ENCODE data around the gene PPARD.

DNA sequence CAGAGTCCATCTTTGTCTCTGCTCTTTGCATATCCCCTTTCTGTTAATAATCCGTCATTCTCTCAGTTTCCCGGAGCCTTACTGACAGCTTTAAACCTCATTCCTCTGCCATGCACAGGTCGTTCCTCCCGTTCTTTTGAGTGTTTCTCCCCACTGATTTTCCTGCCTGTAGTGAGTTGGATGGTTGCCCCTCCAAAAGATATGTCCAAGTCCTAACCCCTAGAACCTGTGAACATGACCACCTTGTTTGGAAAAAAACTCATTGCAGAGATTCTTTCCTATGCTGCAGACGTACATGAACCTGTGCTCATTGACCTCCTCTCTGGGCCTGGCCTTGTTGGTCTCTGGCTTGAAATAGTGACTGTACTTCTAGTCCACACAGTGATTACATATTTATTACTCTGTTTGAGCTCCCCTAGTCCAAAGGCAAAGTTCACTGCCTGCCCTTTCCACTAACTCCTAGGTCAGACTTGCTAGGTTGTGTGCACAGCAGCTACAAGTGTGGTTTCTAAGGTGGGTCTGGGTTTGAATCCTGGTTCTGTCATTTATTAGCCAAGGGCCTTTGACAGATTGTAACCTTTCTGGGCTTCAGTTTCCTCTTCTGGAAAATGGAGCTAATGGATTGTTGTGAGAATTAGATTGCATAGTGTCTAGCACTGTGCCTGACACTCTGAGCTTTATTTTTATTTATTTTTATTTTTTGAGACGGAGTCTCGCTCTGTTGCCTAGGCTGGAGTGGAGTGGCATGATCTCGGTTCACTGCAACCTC, 29.3 kb downstream of the PPARD start:
- TF ChIP-seq, protein P1, sequence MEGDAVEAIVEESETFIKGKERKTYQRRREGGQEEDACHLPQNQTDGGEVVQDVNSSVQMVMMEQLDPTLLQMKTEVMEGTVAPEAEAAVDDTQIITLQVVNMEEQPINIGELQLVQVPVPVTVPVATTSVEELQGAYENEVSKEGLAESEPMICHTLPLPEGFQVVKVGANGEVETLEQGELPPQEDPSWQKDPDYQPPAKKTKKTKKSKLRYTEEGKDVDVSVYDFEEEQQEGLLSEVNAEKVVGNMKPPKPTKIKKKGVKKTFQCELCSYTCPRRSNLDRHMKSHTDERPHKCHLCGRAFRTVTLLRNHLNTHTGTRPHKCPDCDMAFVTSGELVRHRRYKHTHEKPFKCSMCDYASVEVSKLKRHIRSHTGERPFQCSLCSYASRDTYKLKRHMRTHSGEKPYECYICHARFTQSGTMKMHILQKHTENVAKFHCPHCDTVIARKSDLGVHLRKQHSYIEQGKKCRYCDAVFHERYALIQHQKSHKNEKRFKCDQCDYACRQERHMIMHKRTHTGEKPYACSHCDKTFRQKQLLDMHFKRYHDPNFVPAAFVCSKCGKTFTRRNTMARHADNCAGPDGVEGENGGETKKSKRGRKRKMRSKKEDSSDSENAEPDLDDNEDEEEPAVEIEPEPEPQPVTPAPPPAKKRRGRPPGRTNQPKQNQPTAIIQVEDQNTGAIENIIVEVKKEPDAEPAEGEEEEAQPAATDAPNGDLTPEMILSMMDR (conservative IDR thresholded peaks at IDR 0.05 in 1 of 2, IDR thresholded peaks at IDR 0.05 in 1 of 2; ENCODE audit: low read depth in 1 of 2, low read length in 2 of 2) = no peak
- TF ChIP-seq EZH2 (IDR thresholded peaks at IDR 0.05; ENCODE audit: low read length, missing control alignments) = no peak
